Stomach (tissue), 9 donors: Measurements from ENCODE around the gene KIAA1217. TPM values are rescaled to one million over a fixed set of nuclear protein-coding genes. Genes with fewer than 3 reads are reported as not detected.

Experiments
- DNase-seq, 2 donors: peaks; one replicate each; pipeline versions ENCODE4 v3.0.0 to v3.0.0-alpha.2; 2013 to 2019
- H3K27ac ChIP-seq, 5 donors: fragments of 200-600 bp in 4 of 5; sonication (generic) in 4 of 5; one replicate each; pipeline ENCODE4 v1.5.1; 2013 to 2019; ENCODE audit warnings: mild to moderate bottlenecking in 1 of 5, moderate library complexity in 1 of 5
- H3K27me3 ChIP-seq, 3 donors: fragments of 200-600 bp; sonication (generic); one replicate each; pipeline ENCODE4 v1.5.1; 2017 to 2019; ENCODE audit warnings: mixed run types in 1 of 3
- H3K36me3 ChIP-seq, 4 donors: fragments of 200-600 bp; sonication (generic); 1 replicate in 3 of 4; 2 replicates in 1 of 4; pipeline ENCODE4 v1.5.1; 2016 to 2019
- H3K4me1 ChIP-seq, 4 donors: fragments of 200-600 bp; sonication (generic); one replicate each; pipeline ENCODE4 v1.5.1; 2016 to 2019
- H3K4me3 ChIP-seq, 4 donors: fragments of 200-600 bp; sonication (generic) in 3 of 4; one replicate each; pipeline ENCODE4 v1.5.1; 2016 to 2019; ENCODE audit warnings: mild to moderate bottlenecking in 1 of 4
- H3K9me3 ChIP-seq, 4 donors: fragments of 200-600 bp; sonication (generic); one replicate each; pipeline ENCODE4 v1.5.1; 2016 to 2019
- EP300 ChIP-seq: sonication (generic); formaldehyde crosslinking; IDR thresholded peaks from one replicate; pipeline ENCODE4 v1.6.1; 2017; ENCODE audit warnings: antibody characterized with exemption
- POLR2A ChIP-seq, 4 donors: fragments of 450-650 bp; IDR thresholded peaks; one replicate each; pipeline ENCODE4 v1.6.1; 2016; ENCODE audit warnings: antibody characterized with exemption in 4 of 4, control low read depth in 2 of 4, mild to moderate bottlenecking in 1 of 4, moderate library complexity in 1 of 4
- POLR2AphosphoS5 ChIP-seq, 3 donors: sonication (generic); formaldehyde crosslinking; IDR thresholded peaks; one replicate each; pipeline ENCODE4 v1.6.1; 2016; ENCODE audit warnings: antibody characterized with exemption in 3 of 3
- WGBS, 5 donors: extraction: QIAGEN DNeasy Blood & Tissue Kit in 3 of 5; methylation state at CpG; one replicate each; pipeline versions ENCODE4 v1.1.5 to v1.1.7; 2013 to 2018; 5-methylcytosine and 5-hydroxymethylcytosine counted together
- intact Hi-C: fragments of 100-400 bp; cut with DNase I; formaldehyde crosslinking; loops from one replicate; pipeline ENCODE4 v1.15.1; 2023; ENCODE audit warnings: low total_unique reads
- polyA plus RNA-seq, 3 donors: library from polyadenylated mRNA; stranded (reverse); fragments of 200-250 nt; gene quantifications; one replicate each; pipeline ENCODE4 v1.2.3, GENCODE V29; 2013
- total RNA-seq, 5 donors: library from RNA; depleted of rRNA; stranded (reverse); fragments of >200 nt; gene quantifications; one replicate each; pipeline versions ENCODE4 v1.1.0 to v1.2.3, GENCODE V29; 2014 to 2016
- TF ChIP-seq, protein P1 (sequence below), 7 experiments: fragments of 450-650 bp in 4 of 7; fragments of 200-600 bp in 3 of 7; sonication (generic) in 3 of 7; IDR thresholded peaks; one replicate each; pipeline ENCODE4 v1.5.1; 2016 to 2019; ENCODE audit warnings: antibody characterized with exemption in 7 of 7, control low read depth in 2 of 7, mild to moderate bottlenecking in 1 of 7
- donor health status: healthy with polysubstance abuse.
- donor health status: Bipolar disorder and iron deficiency.
- donor health status: healthy.

Gene KIAA1217
- total and polyA plus RNA-seq, 8 donors, result 6.2 to 112 (median 24.6) TPM

DNA sequence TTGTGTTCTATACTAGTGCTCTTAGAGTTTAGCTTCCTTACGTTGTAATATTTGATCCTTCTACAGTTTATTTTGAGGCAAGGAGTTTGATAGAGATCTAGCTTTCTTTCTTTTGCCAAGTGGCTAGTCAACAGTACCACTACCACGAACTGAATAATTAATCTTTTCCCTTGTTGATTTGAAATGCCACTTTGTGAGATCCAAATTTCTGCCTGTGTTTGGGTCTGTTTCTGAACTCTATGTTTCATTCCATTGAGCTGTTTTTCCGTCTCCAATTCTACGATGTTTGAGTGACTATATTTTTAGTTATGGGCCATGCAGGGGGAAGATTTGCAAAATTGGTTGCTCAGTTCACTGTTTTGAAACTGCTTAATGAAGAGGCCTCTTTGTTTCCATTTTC, 134.7 kb downstream of the KIAA1217 start:
- H3K4me1 ChIP-seq, result peaks cover 7 to 44% (median 28%) of the 10 kb centered on the region in 4 donors
- WGBS, 5 donors, result 14 to 36% (median 20%) methylated on average over 4 of the region's 4 CpGs
- no peaks in the 10 kb centered on the region for H3K9me3 ChIP-seq
- no peak for DNase-seq
- H3K4me3 ChIP-seq, result no peak overlapping the region
- no peaks in the 10 kb centered on the region for H3K27me3 ChIP-seq
- no peaks in the 10 kb centered on the region for H3K36me3 ChIP-seq
- TF ChIP-seq POLR2A (IDR thresholded peaks at IDR 0.05), result no peak
- TF ChIP-seq, protein P1, sequence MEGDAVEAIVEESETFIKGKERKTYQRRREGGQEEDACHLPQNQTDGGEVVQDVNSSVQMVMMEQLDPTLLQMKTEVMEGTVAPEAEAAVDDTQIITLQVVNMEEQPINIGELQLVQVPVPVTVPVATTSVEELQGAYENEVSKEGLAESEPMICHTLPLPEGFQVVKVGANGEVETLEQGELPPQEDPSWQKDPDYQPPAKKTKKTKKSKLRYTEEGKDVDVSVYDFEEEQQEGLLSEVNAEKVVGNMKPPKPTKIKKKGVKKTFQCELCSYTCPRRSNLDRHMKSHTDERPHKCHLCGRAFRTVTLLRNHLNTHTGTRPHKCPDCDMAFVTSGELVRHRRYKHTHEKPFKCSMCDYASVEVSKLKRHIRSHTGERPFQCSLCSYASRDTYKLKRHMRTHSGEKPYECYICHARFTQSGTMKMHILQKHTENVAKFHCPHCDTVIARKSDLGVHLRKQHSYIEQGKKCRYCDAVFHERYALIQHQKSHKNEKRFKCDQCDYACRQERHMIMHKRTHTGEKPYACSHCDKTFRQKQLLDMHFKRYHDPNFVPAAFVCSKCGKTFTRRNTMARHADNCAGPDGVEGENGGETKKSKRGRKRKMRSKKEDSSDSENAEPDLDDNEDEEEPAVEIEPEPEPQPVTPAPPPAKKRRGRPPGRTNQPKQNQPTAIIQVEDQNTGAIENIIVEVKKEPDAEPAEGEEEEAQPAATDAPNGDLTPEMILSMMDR (IDR thresholded peaks at IDR 0.05), result no peak
- TF ChIP-seq EP300, result no peak
- no peak for TF ChIP-seq POLR2AphosphoS5 (IDR thresholded peaks at IDR 0.05)
- peak overlapping the region in 4 of 5 donors; percentile 9 to 46 (median 38) for H3K27ac ChIP-seq
- intact Hi-C loops, result no loop called here

DNA sequence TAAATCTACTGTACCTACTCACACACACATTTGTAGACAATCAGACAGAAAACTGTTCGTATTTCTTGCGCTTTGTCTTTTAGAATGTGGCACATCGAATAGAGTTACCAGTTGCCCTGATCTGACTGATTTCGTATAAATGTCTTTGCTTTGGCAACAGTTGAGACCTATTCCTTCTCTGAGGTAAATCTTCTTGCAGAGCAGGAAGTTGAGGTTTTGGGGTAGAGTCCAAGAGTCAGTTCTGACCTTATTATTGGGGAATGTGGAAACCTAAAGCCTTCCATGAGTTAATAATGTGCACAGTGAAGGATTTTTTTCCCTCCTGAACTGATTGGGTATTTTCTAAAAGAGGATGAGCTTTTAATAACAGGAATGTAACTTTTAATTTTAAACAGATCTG, 135.3 kb downstream of the KIAA1217 start:
- H3K27me3 ChIP-seq, result no peaks in the 10 kb centered on the region
- intact Hi-C loops, result no loop called here
- 16 to 25% (median 16%) methylated on average over 4 of the region's 4 CpGs for WGBS, 5 donors
- peaks cover 7 to 44% (median 28%) of the 10 kb centered on the region in 4 donors for H3K4me1 ChIP-seq
- H3K36me3 ChIP-seq, result no peaks in the 10 kb centered on the region
- DNase-seq, result peak in 1 of 2 donors; percentile 69
- no peak overlapping the region for H3K4me3 ChIP-seq
- no peaks in the 10 kb centered on the region for H3K9me3 ChIP-seq
- peak in 1 of 3 donors; percentile 37 for TF ChIP-seq POLR2AphosphoS5 (IDR thresholded peaks at IDR 0.05)
- TF ChIP-seq EP300, result no peak
- H3K27ac ChIP-seq, result peak overlapping the region in 4 of 5 donors; percentile 9 to 46 (median 38)

DNA sequence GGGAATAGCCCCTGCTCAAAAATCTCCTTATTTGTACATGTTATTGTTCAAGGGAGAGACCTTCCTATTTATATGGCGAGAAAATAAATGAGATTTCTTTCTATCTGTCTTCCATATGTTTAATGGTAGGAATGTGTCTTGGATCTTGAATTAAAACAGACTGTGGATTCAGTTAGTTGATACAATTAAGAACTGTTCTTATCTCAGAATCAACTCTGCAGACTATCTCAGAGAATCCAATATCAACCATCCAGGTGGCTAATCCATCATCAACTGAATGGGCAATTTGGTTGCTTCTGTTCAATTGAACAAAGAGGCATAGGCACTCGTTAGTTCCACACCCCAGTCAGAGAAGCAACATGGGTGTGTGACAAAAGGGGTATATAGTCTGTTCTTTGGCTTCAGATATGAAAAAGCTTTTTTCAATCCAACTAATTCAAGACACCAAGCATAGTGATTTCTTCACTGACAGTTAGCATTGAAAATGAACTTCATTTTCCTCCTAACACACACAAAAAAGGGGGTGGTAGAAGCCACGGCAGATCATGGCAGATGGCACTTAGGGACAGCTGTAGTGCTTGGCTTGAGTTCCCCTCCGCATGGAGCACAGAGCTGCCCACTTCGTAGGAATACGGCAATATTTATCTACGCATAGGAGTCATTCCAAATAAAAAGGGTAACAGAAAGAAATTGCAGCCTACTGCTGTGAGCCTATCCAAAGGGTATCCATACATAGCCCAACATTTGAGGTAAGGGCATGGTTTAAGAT, 135.9 kb downstream of the KIAA1217 start:
- H3K4me3 ChIP-seq, result no peak overlapping the region
- H3K4me1 ChIP-seq, result peaks cover 7 to 46% (median 31%) of the 10 kb centered on the region in 4 donors
- 62 to 89% (median 83%) methylated on average over 7 of the region's 7 CpGs for WGBS, 5 donors
- H3K27ac ChIP-seq, result peak overlapping the region in 3 of 5 donors; percentile 9 to 43 (median 33)
- H3K27me3 ChIP-seq, result no peaks in the 10 kb centered on the region
- intact Hi-C loops, result no loop called here
- no peaks in the 10 kb centered on the region for H3K9me3 ChIP-seq
- DNase-seq, result no peak
- TF ChIP-seq EP300, result no peak
- TF ChIP-seq POLR2A (IDR thresholded peaks at IDR 0.05), result no peak
- TF ChIP-seq POLR2AphosphoS5 (IDR thresholded peaks at IDR 0.05), result no peak
- TF ChIP-seq, protein P1 (IDR thresholded peaks at IDR 0.05), result no peak
- H3K36me3 ChIP-seq, result no peaks in the 10 kb centered on the region

DNA sequence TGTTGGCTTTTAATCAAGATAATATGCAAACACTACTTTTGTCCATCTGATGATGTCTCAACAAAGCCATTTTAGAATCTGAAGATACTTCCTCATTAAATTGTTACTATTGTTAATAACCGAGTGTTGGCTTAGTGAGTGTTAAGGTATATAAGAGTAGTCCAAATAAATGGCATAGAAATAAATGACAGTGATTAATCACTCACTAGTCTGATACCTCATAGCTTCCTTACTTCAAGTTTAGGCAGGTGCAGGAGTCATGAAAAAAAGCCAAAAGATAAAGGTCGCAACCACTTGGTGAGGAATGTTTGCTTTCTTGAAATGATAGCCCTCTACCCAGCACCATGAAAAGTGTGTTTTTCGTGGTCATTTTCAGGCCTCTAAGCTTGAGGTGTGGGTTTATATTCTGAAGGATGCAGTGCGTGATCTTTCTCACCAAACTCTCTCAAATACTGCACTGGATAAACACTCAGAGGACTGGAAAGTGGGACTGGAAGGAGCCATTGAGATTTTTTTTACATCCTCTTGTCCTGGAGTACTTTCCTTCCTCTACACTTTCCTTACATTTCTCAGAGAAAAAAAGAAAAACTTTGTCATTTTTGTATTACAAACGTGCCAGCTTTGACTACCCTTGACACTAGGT, 138.1 kb downstream of the KIAA1217 start:
- no peaks in the 10 kb centered on the region for H3K36me3 ChIP-seq
- H3K27ac ChIP-seq, result no peak overlapping the region
- no peak overlapping the region for H3K4me3 ChIP-seq
- intact Hi-C loops, result no loop called here
- WGBS, 5 donors, result 33 to 52% (median 43%) methylated on average over 5 of the region's 5 CpGs
- peaks cover 7 to 45% (median 32%) of the 10 kb centered on the region in 4 donors for H3K4me1 ChIP-seq
- H3K27me3 ChIP-seq, result no peaks in the 10 kb centered on the region
- peak in 1 of 2 donors; percentile 14 for DNase-seq
- H3K9me3 ChIP-seq, result no peaks in the 10 kb centered on the region
- no peak for TF ChIP-seq POLR2AphosphoS5 (IDR thresholded peaks at IDR 0.05)
- TF ChIP-seq, protein P1 (IDR thresholded peaks at IDR 0.05), result no peak
- TF ChIP-seq EP300, result no peak
- no peak for TF ChIP-seq POLR2A (IDR thresholded peaks at IDR 0.05)
